ENCODE data around the gene ZG16B.

ZG16B gene

GRCh38 chr16:2867987-2868789 lies 38.1 kb downstream of the ZG16B start:
- peak; percentile 98 for DNase-seq (ENCODE audit: low spot score)

GRCh38 chr16:2871926-2872325 lies 41.8 kb downstream of the ZG16B start:
- DNase-seq (ENCODE audit: low spot score) = no peak

- DNase-seq (ENCODE audit: low spot score) = no peak
Observed at GRCh38 chr16:2874032-2874911, 44.2 kb downstream of the ZG16B start.

GRCh38 chr16:2874912-2875362 lies 44.8 kb downstream of the ZG16B start:
- peak; percentile 89 for DNase-seq (ENCODE audit: low spot score)

- no peak for DNase-seq (ENCODE audit: low spot score)
Observed at GRCh38 chr16:2879854-2880508, 49.9 kb downstream of the ZG16B start.

Measured in RKO (cell line).